ENCODE data around the gene ATP2C2.

DNA sequence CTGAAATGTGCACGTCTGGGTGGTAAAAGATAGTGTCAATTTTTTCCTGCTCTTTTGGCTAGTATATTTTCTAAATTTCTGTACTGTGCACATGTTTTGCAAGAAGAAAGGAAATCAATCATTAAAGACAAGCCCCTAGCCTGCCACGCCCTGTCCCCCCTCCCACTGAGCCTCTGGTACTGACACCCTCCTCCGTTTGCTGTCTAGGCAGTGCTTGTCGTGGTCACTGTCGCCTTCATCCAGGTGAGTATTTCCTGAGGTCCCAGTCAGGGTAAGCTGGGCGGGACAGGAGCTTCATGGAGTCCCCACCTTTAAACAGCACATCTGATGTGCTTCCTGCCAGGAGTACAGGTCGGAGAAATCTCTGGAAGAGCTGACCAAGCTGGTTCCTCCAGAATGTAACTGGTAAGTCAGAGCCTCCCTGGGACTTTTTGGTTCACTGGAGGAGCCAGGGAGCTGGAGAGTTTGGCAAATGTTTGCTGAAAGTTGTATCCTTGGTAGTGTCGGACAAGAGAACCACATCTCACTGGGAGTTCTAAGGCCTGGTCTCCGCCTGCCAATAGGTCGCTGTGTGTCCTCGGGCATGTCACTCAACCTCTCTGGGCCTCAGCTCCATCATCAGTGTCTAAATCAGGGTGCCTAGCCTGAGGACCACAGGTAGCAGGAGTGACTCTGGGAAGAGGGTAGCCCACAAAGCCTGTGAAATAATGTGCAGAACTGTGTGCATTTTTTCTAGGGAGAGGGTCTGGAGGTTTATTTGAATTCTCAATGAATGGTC lies 42.2 kb downstream of the ATP2C2 start:
- no peak for TF ChIP-seq POLR2A (IDR thresholded peaks at IDR 0.05; ENCODE audit: low read length)
- TF ChIP-seq GATA1 (IDR thresholded peaks at IDR 0.05; ENCODE audit: low read depth, low read length), result no peak
